ENCODE measurements around the gene DMKN.
A peak's percentile ranks its signal among the peaks of the same experiment; 100 is the strongest.

The DMKN gene

DNA sequence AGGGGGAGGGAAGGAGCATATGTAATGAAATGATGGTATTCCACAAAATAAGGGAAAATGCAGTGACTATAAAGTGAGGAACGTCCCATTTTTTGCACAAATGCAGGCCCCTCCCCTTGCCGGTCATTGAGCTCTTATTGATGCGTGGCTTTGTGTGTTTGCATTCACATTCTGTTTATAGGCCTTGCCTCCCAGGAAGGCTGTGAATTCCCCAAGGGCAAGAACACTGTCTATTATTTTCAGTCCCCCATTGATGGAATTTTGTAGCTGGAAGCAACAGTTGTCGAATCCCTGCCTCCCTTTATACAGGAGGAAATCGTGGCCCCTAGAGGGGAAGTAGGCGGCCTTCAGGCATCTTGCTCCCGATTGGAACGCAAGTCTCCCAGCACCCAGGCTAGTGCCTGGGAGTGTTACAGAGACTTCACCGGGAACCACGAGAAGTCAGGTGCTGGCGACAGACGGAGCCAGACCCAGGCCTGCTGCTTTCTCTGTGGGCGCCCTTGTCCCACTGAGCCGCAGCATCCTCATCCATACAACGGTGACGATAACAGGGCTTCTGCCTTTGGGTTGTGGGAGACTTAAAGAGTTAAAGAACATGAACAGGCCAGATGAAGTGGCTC lies 7.8 kb upstream of the DMKN start:
- no peak for DNase-seq

DNA sequence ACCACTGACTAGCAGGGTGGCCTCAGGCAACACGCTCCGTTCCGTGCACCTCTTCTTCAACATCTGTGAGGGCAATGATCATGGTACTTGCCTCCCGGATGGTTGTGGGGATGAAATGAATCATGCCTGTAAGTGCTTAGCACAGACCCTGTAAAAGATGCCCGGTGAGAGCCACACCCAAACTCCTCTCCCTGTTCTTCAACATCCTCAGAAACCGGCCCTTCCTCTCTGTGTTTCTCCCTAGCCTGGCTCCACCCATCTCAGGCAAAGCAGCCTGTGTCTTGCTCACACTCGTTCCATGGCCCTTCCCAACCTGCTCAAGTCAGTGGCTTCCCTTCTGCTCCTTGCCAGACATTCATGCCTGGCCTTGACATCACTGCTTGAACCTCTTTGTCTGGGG lies 5.8 kb upstream of the DMKN start:
- DNase-seq: no peak

DNA sequence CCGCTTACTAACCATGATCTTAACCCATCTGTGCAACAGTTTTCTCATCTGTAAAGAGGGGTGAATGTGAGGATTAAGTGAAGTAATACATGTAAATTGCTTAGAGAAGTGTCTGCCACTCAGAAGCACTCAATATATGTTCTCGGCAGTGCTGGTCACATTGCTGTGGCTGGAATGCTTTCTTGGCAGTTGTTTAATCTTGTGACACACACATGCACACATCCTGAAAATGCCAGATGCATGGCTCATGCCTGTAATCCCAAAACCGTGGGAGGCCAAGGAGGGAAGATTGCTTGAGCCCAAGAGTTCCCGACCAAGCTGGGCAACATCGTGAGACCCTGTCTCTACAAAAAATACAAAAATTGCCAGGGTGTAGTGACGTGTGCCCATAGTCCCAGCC lies 4.9 kb upstream of the DMKN start:
- no peak for DNase-seq

DNA sequence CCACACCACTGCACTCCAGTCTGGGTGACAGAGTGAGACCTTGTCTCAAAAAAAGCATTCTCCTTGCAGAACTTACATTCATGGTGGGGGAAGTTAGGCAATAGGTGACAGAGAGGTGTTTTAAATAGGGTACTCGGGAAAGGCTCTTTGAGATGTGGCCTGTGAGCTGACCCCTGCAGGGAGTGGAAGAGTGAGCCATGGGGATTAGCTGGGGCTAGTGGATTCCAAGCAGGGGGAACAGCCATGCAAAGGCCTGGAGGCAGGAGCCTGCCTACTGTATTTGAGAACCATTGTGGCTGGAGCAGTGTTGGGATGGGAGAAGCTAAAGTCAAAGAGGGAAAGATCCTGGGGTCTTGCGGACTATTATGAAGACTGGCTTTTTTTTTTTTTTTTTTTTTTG lies 3.9 kb upstream of the DMKN start:
- no peak for DNase-seq

DNA sequence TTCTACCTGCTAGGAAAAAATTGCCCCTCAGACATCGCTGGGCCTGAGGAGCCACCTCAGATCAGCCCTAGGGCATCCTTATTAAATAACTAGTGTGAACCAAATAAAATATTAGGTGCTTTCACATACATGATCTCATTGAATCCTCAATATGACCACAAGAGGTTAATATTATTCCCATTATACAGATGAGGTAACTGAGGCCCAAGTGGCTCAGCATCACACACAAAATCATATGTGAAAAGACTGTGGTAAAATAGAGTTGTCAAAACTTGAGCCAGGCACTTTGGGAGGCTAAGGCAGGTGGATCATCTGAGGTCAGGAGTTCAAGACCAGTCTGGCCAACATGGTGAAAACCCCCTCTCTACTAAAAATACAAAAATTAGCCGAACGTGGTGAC lies 2.9 kb upstream of the DMKN start:
- DNase-seq: no peak

DNA sequence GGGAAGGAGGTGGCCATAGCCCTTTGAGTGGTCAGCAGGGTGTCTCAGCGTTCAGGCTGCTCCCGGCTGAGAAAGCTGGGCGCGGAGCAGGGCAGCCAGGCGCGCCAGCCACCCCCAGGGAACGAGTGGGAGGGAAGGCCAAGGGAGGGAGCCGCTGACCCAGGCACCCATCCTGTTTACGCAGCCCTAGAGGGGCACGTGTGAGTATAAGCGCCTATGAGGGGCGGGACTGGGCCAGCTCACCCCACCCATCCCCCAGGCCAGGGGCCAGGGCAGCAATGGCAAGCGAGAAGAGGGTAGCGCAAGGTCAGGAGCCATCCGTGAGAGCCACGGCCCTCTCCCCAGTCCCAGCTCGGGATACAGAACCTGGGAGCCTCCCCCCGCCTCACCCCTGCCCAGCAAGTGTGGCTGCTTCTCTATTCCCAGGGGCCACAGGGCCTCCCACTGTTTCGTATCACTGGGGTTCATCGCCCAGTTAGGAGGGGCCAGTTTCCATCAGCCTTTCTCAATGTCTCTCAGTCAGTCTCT lies 897 bp upstream of the DMKN start:
- DNase-seq: no peak

DNA sequence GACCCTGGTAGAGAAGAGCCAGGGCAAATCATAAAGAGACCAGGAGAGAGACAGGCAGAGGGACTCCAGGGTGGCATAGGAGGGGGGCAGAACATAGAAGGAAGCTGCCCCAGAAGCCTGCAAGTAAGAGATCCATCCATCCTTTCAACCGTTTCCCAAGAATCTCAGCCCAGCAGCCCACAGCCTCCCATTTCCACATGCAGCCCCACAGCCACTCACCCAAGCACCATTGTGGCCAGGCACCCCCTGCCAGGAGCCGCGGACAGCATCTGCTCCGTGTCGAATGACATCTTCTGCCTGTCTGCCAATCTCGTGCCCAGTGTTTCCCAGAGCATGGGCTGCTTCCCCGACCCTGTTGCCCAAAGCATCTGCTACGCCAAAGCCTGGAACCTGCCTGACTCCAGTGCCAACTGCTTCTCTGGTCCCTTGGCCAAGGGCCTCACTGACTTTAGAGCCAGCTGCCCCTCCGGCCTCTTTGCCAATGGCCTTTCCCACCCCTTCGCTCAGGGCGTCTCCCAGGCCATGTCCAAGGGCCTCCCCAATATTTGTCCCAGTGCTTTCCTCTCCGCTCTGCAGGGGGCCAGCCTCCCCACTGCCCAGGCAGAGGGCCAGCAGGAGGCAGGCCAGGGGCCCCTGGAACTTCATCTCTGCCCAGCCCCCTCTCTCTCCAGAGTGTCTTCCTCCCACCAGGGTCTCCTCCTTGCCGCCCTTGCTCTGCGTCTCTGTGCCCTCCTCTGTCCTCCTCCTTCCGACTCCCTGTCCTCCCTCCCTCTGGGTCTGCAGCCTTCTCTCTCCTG lies 420 bp downstream of the DMKN start:
- no peak for DNase-seq

DNA sequence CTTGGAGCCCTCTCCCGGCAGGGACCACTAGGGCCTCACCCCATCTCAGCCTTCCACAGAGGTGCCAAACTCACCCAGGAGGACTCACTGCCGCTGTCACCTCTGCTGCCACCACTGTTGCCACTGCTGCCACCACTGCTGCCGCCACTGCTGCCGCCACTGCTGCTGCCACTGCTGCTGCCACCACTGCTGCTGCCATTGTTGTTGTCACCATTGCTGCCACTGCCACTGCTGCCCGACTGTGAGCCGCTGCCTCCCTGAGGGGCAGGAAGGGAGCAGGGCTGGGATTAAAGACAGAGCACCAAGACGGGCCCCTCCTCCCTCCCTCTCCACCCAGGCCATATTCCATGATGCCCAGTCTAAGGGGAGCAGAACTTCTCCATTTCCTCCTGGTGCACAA lies 2.1 kb downstream of the DMKN start:
- no peak for DNase-seq

DNA sequence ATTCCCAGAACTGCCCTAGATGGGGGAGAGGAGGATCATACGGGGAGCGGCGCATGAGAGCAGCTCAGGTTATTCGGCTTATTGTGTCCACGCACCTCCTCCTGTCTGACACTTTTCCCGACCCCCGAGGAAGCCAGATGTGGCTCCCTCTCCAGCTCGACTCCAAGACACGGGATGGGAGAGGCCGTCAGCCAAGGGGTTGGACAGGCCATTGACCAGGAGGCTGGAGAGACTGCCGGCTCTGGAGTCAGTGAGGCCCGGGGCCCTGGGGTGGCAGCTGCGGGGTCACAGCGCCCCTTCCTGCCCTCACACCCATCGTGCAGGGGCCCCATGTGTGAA lies 2.9 kb downstream of the DMKN start:
- no peak for DNase-seq

DNA sequence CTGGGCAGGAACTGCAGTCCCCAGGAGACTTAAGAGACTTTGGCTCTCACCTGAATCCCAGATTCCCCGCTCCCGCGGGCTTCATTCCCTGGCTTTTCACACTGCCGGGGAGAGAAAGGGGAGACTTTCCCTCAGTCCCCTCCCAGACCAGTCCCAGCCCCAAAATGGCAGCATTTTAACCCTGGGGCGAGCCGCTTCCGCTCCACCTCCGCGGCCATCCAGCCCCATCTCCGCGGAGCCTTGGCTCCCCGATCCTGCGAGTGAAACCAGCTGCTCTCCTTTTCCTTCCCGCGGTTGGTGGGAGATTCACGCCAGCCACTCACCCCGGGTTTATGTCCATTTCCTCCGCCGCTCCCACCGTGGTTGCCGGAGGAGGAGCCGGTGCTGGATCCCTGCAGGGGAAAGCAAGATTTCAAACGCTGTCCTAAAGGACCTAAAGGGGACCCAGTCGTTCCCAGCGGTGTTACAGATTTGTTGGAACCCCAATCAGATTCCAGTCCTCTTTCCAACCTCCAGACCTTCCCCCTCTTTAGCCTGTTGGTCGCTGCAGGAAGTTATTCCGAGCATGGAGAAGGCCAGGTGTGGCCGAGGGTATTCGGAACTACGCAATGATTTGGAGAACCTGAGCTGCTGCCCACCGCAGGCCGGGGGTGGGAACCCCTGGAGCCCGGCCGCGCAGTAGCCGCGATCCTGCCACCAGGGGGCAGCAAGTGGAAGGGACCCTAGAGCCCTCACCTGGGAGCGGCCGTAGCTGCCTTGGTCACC lies 3.4 kb downstream of the DMKN start:
- peak; percentile 13 to 46 for DNase-seq

DNA sequence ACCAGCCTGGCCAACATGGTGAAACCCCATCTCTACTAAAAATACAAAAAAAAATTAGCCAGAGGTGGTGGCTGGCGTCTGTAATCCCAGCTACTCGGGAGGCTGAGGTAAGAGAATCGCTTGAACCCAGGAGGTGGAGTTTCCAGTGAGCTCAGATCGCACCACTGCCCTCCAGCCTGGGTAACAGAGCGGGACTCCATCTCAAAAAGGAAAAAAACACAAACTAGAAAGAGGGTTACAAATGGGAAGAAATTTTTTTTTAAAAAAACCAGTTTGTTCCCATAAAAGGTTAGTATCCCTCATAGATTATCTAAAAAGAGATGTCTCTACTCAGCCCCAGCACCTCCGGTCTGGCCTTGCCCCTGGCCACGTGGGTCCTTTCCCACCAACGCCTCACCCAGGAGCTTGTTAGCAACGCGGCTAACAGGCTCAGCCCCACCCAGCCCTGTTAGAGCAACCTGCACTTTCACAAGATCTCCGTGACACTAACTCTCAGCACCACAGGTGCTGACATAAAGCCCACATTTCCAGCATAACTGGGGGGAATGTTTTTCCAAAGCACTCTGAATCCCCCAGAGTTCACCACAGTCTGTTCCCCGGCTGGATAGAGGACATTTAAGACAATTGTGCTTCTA lies 4.3 kb downstream of the DMKN start:
- DNase-seq: no peak

DNA sequence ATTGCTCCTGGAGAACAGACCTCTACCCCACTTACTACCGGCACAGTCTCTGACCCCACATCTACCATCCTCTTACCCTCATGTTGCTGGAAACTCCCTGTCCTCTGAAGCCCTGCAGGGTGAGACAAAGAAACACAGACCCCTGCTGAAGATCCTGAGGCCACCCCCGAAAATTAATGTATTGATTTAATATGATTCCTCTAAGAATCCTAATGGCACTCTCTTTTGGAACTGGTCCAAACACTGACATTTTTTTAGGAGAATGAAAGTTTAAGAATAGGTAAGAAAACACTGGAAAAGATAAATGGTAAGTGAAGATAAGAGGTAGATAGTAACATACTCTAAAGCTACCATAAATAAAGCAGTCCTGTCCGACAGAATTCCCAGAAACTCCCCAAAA lies 5.3 kb downstream of the DMKN start:
- no peak for DNase-seq

DNA sequence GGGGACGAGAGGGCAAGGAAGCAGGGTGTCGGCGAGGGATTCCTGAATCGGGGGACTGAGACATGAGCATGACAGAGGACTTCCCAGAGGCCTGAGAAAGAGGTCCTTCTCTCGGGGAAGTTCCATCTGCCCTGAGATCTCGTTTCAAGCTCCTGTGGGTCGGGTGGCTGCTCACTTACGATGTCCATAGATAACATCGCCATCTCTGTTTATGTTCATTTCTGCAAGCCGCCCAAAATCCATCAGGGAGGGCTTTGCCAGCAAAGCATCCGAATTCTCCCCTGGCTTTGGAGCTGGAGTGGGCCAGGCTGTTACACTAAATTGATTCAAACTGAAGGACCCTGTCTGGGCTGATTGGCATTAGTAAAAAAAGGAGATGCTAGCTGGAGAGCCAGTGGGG lies 5.9 kb downstream of the DMKN start:
- no peak for DNase-seq

DNA sequence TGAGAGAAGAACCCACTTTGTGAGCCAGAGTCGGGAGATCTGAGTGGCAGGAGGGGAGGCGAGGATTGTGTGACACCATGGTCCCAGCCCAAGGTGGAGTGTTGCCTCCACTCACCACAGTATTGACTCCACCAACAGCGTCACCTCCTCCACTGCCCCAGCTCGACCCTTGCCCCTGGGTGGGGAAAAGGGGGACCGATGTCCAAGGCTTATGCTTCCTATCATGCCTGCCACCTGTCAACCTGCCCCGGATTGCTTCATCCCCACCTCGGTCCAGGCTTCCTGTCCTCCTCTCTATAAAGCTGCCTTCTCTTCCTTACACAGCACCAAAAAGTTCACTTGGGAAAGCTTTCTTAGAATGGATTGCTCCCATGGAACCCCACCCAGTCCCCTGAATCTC lies 7.4 kb downstream of the DMKN start:
- no peak for DNase-seq

DNA sequence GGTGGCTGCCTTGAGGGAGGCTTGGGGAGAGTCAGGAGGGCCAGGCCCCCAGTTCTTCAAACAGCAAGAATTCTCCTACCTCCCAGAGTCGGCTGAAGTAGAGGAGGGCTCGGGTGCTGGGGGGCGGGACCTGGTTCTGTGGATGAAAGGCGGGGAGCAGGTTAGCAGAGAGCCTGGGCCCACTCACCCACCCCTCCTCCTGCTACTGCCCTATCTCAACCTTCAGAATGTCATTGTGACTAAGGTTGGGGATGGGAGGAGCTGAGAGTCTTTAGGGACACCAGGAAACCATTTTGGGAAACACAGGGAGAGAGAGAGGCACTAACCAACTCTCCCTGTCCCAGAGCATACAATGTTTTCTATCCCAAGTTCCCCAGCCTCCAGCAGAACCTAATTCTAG lies 10.7 kb downstream of the DMKN start:
- DNase-seq: no peak

DNA sequence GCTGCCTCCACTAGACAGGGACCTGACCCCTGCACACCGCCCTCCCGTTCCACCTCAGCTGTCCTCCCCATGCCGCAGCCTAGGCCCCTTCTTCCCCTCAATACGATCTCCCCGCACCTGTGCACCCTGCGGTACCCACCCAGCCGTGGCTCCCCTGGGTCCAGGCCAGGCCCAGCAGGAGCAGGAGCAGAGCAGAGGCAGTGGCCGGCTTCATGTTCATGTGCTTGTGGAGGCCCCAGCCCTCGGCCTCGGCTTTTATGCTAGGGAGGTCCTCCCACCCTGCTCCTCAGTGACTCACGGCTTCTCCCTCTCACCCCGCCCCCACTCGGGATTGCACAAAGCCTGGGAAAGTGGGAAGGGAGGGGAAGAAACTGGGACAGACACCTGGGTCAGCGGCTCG lies 11.8 kb downstream of the DMKN start:
- DNase-seq: no peak

DNA sequence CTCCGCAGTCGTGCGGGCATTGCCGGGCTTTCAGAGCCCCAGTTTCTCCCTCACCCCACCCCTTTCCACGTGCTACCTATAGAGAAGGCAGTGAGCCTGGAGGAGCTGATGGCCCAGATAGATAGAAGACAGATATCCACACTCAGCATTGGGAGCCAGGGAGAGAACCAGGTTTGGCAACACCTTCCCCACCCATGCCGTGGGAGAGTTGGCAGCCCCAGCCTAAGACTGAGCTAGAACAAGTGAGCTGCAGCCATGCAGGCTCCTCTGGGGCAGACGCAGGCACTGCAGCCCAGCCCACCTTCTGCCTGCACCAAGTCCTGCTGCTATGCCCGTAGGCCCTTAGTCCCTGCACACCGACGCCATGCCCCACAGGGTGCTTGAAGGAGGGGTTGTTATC lies 12.8 kb downstream of the DMKN start:
- no peak for DNase-seq

DNA sequence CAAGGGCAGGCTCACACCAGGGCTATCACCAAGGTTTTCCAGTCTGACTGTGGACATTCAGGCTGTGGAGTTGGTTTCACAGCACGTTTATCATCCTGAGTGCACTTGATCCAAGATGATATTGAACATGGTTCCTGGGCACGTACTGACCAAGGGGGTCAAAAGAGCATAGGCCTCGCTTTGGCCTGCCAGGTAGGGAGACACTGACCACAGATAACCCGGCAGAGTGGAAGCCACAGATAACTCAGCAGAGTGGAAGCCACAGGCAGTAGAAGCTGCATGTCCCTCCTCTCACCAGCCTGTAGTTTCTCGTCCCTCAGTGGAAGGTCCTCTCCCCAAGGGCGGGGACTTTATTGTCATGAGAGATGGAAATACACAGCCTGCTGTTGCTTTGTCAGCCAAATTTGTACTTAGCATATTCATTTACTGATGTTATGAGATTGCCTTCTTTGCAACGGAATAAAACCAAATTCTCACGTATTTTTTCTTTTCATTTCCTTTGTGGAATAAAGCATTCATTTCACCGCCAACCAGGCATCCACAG lies 14.4 kb downstream of the DMKN start:
- DNase-seq: no peak

DNA sequence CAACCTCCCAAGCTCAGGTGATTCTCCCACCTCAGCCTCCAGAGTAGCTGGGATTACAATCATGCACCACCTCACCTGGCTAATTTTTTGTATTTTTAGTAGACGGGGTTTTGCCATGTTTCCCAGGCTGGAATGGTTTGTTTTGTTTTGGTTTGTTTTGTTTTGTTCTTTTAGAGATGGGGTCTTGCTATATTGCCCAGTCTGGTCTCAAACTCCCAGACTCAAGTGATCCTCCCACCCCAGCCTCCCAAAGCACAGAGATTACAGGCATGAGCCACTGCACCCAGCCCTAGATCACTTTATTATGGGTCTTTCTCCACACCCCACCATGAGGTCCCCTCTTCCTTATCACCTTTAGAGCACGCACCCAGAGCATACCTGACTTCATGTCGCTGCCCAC lies 15.2 kb downstream of the DMKN start:
- DNase-seq: no peak

DNA sequence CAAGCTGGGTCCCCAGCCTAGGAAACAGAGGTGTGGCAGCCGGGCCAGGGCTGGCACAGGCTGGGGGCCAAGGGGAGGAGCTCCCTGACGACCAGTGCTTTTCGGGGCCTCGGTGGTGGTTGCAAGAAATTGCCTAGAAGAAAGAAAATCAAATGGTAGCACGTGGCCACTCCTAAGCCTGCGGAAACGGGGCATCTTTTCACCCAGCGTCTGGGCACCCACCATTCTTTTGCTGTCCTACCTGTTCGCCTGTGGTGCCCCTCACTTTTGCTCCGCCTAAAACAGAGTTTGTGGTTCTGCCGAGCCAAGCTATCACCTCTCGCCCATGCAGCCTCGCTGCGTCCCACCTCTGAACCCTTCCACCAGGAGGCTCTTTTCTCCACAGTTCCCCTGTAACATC lies 16.0 kb downstream of the DMKN start:
- DNase-seq: no peak

DNA sequence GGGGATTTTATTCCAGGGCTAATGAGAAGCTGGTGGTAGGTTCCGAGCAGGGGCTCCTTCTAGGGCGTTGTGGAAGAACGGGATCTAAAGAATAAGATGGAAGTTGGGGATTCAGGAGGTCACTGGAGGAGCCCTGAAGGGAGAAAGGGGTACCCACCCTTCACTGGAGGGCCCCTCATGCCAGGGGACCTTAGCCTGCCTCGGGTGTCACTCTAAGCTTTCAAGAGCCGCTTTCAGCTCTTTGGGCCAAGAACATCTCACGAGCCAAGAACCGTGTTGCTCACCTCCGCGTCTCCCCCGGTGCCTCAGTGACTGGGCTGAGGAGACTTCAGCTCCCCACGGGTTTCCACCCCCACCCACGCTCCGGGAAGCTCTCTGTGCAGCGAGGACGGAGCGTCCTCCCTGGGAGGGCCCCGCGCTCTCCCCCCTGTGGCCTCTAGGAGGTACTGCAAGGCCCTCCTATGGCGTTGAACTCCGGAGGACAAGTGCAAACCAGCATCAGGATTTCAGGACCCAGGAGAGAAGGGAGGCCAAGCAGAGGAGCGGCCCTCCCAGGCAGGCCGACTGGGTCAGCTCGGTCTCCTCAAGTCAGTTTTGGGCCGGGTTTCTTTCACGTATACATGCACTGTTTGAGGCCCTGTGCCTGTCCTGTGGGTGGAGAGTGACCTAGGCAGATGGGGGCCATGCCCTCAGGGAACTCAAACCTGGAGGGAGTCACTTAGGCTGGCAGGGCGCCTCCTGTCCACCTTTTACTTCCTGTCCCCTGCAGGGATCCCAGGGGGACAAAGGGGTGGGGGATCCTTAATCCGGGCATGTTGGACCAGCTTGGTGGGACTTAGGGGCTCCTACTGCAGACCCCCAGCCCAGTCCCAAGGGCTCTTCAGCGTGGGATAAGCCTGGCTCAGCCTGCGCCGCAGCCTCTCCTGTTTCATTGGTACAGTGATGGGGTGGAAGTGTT lies 18.1 kb downstream of the DMKN start:
- DNase-seq: peak; percentile 17 to 18

DNA sequence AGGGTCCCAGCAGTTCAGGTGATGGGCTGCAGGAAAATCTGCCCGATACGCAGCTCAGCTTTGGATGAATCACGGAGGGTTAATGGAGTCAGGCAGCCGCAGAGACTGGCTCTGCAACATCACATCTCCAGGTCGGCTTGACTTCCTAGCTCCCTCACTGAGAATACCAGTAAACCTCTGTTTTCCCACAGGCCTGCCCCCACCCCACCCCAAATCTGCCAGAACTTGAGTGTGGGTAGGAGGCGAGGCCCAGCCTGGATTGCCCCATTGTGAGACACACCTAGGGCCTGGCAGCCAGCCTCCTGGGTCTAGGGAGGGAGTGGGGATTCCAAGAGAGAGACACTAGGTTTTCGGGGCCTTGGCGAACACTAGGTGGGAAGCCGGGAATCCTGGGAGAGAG lies 19.5 kb downstream of the DMKN start:
- no peak for DNase-seq

Data from NCI-H2081 (cell line).